NOMO-1 (cell line): Measurements from ENCODE around the gene MBTPS1.
"Not testable (repeated sequence)": the region's sequence is repeated elsewhere in the genome, so short reads cannot be mapped to it uniquely, and the experiment has no call there.

ENCODE experiments used
- DNase-seq, 2 experiments: peaks; one replicate each; lab custom pipeline; 2025; ENCODE audit not compliant: unreplicated experiment in 2 of 2; lab: John Stamatoyannopoulos, UW

The MBTPS1 gene

GRCh38 chr16:84137769-84138357 is 21.1 kb upstream of the MBTPS1 start:
- DNase-seq = no peak

- DNase-seq = no peak
Observed at GRCh38 chr16:84137287-84137686, 20.5 kb upstream of the MBTPS1 start.

DNA sequence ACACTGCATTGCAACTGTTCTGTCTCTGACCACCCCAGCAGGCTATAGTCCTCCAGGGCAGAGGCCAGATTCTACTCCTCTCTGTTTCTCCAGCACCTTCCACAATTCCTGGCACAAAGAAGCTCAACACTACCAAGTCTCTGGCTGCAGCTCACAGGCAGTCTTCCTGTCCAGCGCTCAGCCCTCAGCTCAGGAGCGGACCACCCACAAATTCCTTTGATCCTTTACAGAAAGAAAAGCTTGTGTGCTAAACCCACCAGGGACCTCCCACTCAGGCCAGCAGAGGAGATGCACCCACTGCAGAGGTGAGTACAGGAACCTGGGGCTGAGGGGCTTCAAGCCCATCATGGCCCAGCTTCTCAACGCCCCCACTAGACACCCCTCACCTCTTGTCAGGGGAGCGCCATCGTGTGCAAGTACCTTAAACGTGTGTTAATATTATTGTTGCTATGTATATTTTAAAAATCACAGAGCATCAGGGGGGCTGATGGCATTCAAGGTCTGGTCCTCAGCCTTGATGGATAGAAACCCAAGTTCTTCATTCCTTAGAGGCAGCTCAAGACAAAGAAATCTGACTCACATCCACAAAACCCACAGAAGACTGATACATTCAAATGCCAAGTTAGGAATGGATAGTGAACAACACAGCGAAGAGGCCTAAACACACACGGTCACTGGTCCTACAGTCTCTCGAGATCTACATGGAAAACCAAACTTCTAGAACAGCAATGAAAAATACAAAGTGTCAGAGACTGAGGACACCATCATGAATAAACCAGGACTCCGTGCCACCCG is 19.8 kb upstream of the MBTPS1 start:
- DNase-seq = no peak

- DNase-seq = no peak
Observed at GRCh38 chr16:84132527-84133285, 16.0 kb upstream of the MBTPS1 start.

DNA sequence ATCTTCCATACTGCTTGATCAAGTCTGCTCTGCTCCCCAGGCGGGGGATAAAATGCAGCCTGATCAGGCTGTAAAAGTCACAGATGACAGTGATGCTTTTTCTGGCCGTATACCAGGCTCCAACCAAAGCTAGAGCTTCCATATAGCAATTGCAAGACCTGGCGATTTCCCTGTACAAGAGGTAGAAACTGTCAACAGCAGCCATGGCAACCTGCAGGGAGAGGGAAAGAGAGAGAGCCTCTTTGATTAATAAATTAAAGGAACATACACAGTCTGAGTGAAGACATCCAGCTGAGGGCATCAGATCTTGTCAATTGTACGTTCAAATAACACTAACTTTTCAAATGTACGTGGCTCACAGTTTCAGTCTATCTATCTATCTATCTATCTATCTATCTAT is 14.4 kb upstream of the MBTPS1 start:
- no peak for DNase-seq

DNA sequence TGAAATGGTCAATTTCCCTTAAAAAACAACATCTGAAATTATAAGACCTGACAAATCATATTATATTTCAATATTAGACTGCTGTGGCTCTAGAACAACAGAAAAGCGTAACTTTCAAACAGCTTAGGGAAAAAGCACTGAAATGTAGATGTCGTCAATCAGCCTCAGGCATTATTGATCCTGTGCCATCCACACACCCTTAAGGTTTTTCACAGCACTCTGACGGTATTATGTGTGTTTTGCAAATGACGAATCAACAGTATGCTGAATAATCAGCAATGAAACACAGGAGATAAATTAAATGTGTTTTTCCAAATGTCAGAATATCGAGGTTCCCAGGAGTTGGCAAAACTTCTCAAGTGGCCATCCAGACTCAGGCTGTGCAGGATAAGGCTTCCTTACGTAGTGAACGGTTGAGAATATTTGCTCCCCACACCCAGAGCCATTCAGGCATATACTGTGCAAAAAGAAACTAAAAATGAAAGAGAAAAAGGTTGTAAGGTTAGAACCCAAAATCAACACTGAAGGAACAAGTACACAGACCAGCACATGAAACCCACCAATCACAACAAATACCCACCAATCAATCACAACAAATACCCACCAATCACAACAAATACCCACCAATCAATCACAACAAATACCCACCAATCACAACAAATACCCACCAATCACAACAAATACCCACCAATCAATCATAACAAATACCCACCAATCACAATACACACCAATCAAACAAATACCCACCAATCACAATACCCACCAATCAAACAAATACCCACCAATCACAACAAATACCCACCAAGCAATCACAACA is 7.7 kb upstream of the MBTPS1 start:
- no peak for DNase-seq

DNA sequence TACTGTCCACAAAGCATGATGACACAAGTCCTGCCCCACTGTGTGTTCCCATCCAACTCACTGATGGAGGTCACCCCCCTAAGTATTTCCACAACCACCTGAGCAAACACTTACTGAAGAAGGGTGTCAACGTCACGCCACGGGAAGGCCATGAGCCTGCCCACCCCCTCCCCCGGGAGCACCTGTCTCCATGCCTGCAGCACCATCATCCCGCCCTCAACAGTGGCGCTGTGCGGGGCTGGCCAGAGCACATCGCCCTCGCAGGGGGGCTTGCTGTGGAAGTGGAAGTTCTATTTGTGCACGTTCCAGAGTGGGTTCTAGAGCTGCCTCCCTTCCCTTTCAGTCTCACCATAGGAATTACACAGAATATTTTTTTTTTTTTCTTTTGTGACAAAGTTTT is 4.3 kb upstream of the MBTPS1 start:
- no peak for DNase-seq

DNA sequence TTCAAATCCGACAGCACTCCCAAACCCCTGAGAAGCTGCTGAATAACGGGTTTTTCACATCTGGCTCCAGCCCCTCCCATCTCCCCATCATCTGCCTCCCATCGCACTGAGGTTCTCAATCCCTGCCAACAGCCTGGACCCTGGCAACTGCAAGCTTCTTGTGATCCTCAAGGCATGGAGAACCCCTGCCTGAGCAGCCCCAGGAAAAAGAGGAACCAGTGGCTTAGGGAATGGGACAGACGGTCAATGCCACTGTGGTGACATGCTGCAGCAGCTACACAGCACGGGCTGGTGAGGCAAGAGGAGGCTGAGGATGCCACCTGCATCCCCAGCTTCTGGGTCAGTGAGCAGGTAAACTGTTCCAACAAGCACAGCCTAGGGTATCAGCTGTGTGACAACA is 3.3 kb upstream of the MBTPS1 start:
- no peak for DNase-seq

GRCh38 chr16:84119368-84119767 is 2.6 kb upstream of the MBTPS1 start:
- no peak for DNase-seq

GRCh38 chr16:84118315-84118714 is 1.6 kb upstream of the MBTPS1 start:
- not testable (repeated sequence) for DNase-seq

DNA sequence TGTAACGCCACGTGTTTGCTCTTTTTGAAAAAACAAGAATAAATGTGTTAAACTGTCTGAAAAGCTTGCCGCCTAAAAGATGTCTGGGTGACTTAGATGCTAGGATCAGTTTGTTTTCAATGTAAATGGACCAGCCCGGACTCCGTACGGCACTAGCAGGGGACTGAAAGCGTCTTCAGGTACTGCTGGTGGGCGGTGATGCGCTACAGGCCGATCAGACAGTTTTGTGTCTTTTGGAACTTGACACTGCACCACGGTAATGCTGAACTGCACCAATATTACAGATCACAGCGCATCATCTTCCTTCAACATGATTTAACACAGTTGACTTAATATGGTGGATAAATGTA is 727 bp upstream of the MBTPS1 start:
- DNase-seq = peak; percentile 17 to 28

GRCh38 chr16:84115919-84116719 is 623 bp downstream of the MBTPS1 start:
- DNase-seq = peak; percentile 12 to 36

- not testable (repeated sequence) for DNase-seq
Observed at GRCh38 chr16:84111949-84112348, 4.8 kb downstream of the MBTPS1 start.

DNA sequence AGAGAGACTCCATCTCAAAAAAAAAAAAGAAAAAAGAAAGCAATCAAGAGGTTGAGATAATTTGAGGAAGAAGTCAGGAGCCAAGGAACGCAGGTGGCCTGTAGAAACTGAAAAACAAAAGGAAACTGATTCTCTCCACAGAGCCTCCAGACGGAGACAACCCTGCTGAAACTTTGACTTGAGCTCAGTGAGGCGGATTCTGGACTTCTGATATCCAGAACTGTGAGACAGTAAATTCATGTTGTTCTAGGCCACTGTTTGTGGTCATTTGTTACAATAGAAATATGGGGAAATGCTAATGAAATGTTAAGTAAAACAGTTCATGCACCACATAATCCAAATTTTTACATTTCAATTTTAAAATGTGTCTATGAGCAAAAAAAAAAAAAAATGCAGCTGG is 5.2 kb downstream of the MBTPS1 start:
- DNase-seq = no peak

- DNase-seq = no peak
Observed at GRCh38 chr16:84110527-84110926, 6.2 kb downstream of the MBTPS1 start.

DNA sequence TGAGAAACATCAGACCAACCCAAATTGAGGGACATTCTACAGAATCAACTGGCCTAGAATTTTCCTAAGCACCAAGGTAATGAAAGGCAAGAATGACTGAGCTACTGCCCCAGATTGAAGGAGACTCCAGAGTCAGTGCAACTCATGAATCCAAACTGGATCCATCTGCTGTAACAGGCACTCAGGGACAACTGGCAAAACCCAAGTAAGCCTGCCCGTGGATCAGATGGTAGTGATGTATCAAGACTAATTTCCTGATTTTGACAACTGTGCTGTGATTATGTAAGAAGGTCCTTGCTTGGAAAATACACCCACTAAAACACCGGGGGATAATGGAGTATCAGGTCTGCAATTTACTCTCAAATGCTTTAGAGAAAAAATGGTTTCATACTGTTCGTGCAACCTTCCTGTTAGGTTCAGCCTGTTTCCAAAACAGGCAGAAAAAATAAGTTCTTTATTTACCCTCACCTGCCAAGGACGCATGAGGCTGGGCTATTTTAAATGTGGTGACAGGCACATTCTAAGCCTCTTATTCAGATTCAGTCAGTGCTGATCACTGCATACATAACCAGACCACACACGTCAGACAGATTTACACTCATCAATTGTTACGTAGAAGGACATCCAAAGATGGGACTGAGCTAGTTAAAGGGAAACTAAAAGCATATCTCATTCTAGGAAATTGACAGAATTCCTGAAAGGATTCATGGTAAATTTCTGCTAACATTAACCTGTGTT is 7.0 kb downstream of the MBTPS1 start:
- DNase-seq = no peak

DNA sequence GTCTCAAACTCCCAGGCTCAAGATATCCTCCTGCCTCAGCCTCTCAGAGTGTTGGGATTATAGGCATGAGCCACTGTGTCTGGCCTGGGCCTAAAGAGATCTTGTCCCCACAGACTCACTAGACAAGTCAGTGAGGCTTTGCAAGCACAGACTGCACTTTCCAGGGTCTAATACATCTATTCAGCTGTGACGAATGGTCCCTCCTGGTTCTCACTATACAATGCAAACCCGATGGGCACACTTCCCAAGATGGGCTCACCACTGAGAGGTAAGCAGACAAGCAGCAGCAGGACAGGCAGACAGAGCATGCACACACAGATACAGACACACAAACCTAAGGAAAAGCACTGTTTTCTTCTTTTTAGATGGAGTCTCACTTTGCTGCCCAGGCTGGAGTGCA is 8.8 kb downstream of the MBTPS1 start:
- no peak for DNase-seq

- DNase-seq = no peak
Observed at GRCh38 chr16:84105948-84106740, 10.6 kb downstream of the MBTPS1 start.

- no peak for DNase-seq
Observed at GRCh38 chr16:84105301-84105815, 11.4 kb downstream of the MBTPS1 start.
